Measurements from ENCODE around the gene VTI1B.
"Not testable (repeated sequence)": the region's sequence is repeated elsewhere in the genome, so short reads cannot be mapped to it uniquely, and the experiment has no call there.

DNA sequence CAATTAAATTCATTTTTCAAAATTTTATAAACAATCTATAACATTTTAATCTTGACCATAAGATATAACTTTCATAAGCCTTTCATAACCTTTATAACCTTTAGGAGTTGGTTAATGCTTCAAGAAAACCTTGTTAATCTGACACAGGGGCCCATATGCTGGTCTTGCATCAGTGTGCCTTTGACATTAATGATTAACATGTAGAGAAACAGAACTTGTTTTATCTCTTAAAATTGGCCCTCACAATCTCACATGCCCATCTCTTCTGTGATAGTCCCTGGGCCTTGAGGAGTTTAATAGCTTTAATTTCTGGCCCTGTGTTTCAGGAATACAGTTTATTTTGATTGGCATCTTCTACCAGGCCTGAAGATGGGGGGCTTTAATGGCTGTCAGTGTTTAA, 34.9 kb upstream of the VTI1B start:
- TF ChIP-seq POLR2A (IDR thresholded peaks at IDR 0.05; ENCODE audit: low read length); GATA1 (IDR thresholded peaks at IDR 0.05; ENCODE audit: low read depth, low read length): not testable (repeated sequence)

Data from erythroblast (primary cell).